GM10248 (cell line): ENCODE data around the gene SLX4IP.

Source experiments
- CTCF ChIA-PET: fragments of 300-600 bp; sonication (Branson Sonifier 250); formaldehyde crosslinking; extraction: SDS; loops from one replicate; lab custom pipeline; 2021; ENCODE audit warnings: antibody characterized with exemption; lab: Yijun Ruan, JAX
- POLR2A ChIA-PET: fragments of 350-650 bp; sonication (Branson Sonifier 250); formaldehyde crosslinking; extraction: SDS; loops from one replicate; lab custom pipeline; 2020; ENCODE audit warnings: antibody characterized with exemption; lab: Yijun Ruan, JAX
- DNase-seq: peaks from one replicate; pipeline ENCODE4 v3.0.0; 2012; ENCODE audit errors: extremely low spot score
- CTCF ChIP-seq: IDR thresholded peaks from 2 replicates; pipeline ENCODE4 v1.5.1; 2012; ENCODE audit warnings: mild to moderate bottlenecking, low read depth; ENCODE audit errors: extremely low read depth, missing control alignments, control extremely low read depth

Gene SLX4IP

GRCh38 chr20:10553326-10553984 is 118.3 kb downstream of the SLX4IP start:
- peak; percentile 30 for DNase-seq
- ChIA-PET POLR2A (no interaction called here), CTCF (interaction anchor here (0.6 to 2.7 kb wide), 29 partner anchors 8 to 936 kb away, joined by 3 to 15 read pairs (median 4); partner anchors contain the start of gene JAG1)
- TF ChIP-seq CTCF: peak; percentile 58

GRCh38 chr20:10554285-10554684 is 119.2 kb downstream of the SLX4IP start:
- ChIA-PET CTCF (interaction anchor here (1.4 to 1.5 kb wide), 2 partner anchors 40 to 121 kb away, joined by 3 to 4 read pairs; no protein-coding TSS in a partner anchor), POLR2A (no interaction called here)
- no peak for TF ChIP-seq CTCF
- DNase-seq: no peak

- no peak for TF ChIP-seq CTCF
- CTCF ChIA-PET: interaction anchor here (1.4 to 1.5 kb wide), 3 partner anchors 42 to 650 kb away, joined by 3 to 4 read pairs (median 4); no protein-coding TSS in a partner anchor
- DNase-seq: no peak
- POLR2A ChIA-PET: no interaction called here
These were observed 120.3 kb downstream of the SLX4IP start for GRCh38 chr20:10555393-10555792.

- no peak for DNase-seq
- no peak for TF ChIP-seq CTCF
- CTCF ChIA-PET: interaction anchor here (1.4 to 2.0 kb wide), 5 partner anchors 39 to 987 kb away, joined by 3 to 4 read pairs (median 4); no protein-coding TSS in a partner anchor
- POLR2A ChIA-PET: no interaction called here
These were observed 120.8 kb downstream of the SLX4IP start for GRCh38 chr20:10555865-10556308.

GRCh38 chr20:10556519-10557083 is 121.5 kb downstream of the SLX4IP start:
- CTCF ChIA-PET: interaction anchor here (0.9 to 2.0 kb wide), 6 partner anchors 10 to 986 kb away, joined by 3 to 4 read pairs (median 4); no protein-coding TSS in a partner anchor
- POLR2A ChIA-PET: no interaction called here
- DNase-seq: no peak
- TF ChIP-seq CTCF: no peak

- DNase-seq: no peak
- no peak for TF ChIP-seq CTCF
- ChIA-PET POLR2A (no interaction called here), CTCF (interaction anchor here (0.9 to 2.0 kb wide), 6 partner anchors 9 to 987 kb away, joined by 3 to 6 read pairs (median 4); no protein-coding TSS in a partner anchor)
These were observed 122.6 kb downstream of the SLX4IP start for GRCh38 chr20:10557685-10558084.
